NCI-H128 (cell line): ENCODE measurements around the gene CTNNA3.

Experiments used
- DNase-seq: peaks from one replicate; lab custom pipeline; 2025; ENCODE audit not compliant: unreplicated experiment; lab: John Stamatoyannopoulos, UW

CTNNA3 gene

GRCh38 chr10:66777665-66778064 is 918.3 kb downstream of the CTNNA3 start:
- no peak for DNase-seq

GRCh38 chr10:66773472-66773817 is 922.5 kb downstream of the CTNNA3 start:
- no peak for DNase-seq

- DNase-seq: no peak
Observed at GRCh38 chr10:66772548-66773471, 923.2 kb downstream of the CTNNA3 start.

GRCh38 chr10:66767707-66768106 is 928.3 kb downstream of the CTNNA3 start:
- no peak for DNase-seq

GRCh38 chr10:66762218-66762729 is 933.7 kb downstream of the CTNNA3 start:
- DNase-seq: no peak

- DNase-seq: no peak
Observed at GRCh38 chr10:66760941-66761340, 935.1 kb downstream of the CTNNA3 start.

GRCh38 chr10:66755474-66755873 is 940.5 kb downstream of the CTNNA3 start:
- DNase-seq: no peak

GRCh38 chr10:66752714-66753113 is 943.3 kb downstream of the CTNNA3 start:
- DNase-seq: no peak

- DNase-seq: no peak
Observed at GRCh38 chr10:66748217-66748616, 947.8 kb downstream of the CTNNA3 start.

GRCh38 chr10:66747451-66747850 is 948.5 kb downstream of the CTNNA3 start:
- DNase-seq: no peak

GRCh38 chr10:66746711-66747110 is 949.3 kb downstream of the CTNNA3 start:
- DNase-seq: no peak

- no peak for DNase-seq
Observed at GRCh38 chr10:66746246-66746645, 949.7 kb downstream of the CTNNA3 start.

- DNase-seq: no peak
Observed at GRCh38 chr10:66744915-66745314, 951.1 kb downstream of the CTNNA3 start.

GRCh38 chr10:66737241-66737640 is 958.8 kb downstream of the CTNNA3 start:
- no peak for DNase-seq

- no peak for DNase-seq
Observed at GRCh38 chr10:66723608-66724400, 972.2 kb downstream of the CTNNA3 start.

- DNase-seq: no peak
Observed at GRCh38 chr10:66719483-66719882, 976.5 kb downstream of the CTNNA3 start.

GRCh38 chr10:66717231-66717981 is 978.6 kb downstream of the CTNNA3 start:
- DNase-seq: no peak

- DNase-seq: no peak
Observed at GRCh38 chr10:66714741-66715140, 981.3 kb downstream of the CTNNA3 start.

- no peak for DNase-seq
Observed at GRCh38 chr10:66713387-66713786, 982.6 kb downstream of the CTNNA3 start.

- DNase-seq: no peak
Observed at GRCh38 chr10:66698069-66698468, 997.9 kb downstream of the CTNNA3 start.

- no peak for DNase-seq
Observed at GRCh38 chr10:66695046-66695445, 1000.9 kb downstream of the CTNNA3 start.
